Bronchial epithelial cell (primary cell): ENCODE data around the gene MRM3. TPM values are rescaled to one million over a fixed set of nuclear protein-coding genes. Genes with fewer than 3 reads are reported as not detected.
A peak's percentile ranks its signal among the peaks of the same experiment; 100 is the strongest.

Experiments used
- DNase-seq: peaks from one replicate; pipeline ENCODE4 v3.0.0-alpha.2; 2010; ENCODE audit warnings: low read depth
- FAIRE-seq: peaks from 2 replicates; lab custom pipeline; 2011; peaks lifted over from hg19 to GRCh38; lab: Jason Lieb, UNC
- H3K27me3 ChIP-seq: 2 replicates; pipeline ENCODE4 v1.5.1; 2011; ENCODE audit warnings: low read length; ENCODE audit not compliant: control insufficient read depth, insufficient read depth
- H3K36me3 ChIP-seq: 2 replicates; pipeline ENCODE4 v1.5.1; 2011; ENCODE audit warnings: low read length; ENCODE audit not compliant: control insufficient read depth, insufficient read depth
- H3K4me3 ChIP-seq: 2 replicates; pipeline ENCODE4 v1.5.1; 2011; ENCODE audit warnings: mild to moderate bottlenecking, low read depth, low read length, control low read depth
- total RNA-seq: library from RNA; depleted of rRNA; stranded (reverse); fragments of >200 nt; gene quantifications from 2 replicates; pipeline ENCODE4 v1.2.1, GENCODE V29; 2014
- TF ChIP-seq, protein P1 (sequence below): IDR thresholded peaks from 2 replicates; pipeline ENCODE4 v1.5.1; 2011; ENCODE audit warnings: mild to moderate bottlenecking, moderate library complexity, low read length, control low read depth, inconsistent platforms; ENCODE audit not compliant: insufficient read depth, severe bottlenecking

The MRM3 gene
- total RNA-seq, 1 donor from 2014 or later: 22.4 TPM

DNA sequence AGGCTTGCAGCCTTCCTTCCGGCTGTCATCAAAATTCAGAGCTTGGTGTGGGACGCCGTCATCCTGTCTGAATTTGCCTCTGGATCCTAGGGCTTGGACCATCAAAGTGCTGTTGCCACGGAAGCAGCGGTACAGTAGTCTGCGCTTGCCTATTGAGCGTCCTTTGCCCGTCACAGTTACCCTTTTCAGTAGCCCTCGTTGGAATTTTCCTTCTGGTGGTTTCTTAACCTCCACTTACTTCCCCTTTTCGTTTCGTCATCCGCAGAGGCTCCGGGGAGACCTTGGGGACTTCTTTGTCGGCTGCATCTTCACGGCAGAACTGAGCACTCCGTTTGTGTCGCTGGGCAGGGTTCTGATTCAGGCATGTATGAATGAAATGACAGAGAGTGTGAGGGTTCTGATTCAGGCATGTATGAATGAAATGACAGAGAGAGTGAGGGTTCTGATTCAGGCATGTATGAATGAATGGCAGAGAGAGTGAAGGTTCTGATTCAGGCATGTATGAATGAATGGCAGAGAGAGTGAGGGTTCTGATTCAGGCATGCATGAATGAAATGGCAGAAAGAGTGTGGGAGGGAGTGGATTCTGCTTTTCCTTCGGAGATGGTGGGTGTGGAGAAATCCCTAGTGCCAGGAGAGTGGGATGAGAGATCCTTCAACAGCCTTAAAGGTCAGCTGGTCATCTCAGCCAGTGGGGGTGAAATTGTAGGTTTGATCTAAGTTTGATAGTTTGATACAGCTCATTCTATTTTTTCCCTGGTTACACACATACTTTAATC lies 41.7 kb upstream of the MRM3 start:
- Histone ChIP-seq H3K36me3 (peaks cover 20% of the 10 kb centered on the region), H3K4me3 (no peak overlapping the region), H3K27me3 (no peaks in the 10 kb centered on the region)
- TF ChIP-seq, protein P1, sequence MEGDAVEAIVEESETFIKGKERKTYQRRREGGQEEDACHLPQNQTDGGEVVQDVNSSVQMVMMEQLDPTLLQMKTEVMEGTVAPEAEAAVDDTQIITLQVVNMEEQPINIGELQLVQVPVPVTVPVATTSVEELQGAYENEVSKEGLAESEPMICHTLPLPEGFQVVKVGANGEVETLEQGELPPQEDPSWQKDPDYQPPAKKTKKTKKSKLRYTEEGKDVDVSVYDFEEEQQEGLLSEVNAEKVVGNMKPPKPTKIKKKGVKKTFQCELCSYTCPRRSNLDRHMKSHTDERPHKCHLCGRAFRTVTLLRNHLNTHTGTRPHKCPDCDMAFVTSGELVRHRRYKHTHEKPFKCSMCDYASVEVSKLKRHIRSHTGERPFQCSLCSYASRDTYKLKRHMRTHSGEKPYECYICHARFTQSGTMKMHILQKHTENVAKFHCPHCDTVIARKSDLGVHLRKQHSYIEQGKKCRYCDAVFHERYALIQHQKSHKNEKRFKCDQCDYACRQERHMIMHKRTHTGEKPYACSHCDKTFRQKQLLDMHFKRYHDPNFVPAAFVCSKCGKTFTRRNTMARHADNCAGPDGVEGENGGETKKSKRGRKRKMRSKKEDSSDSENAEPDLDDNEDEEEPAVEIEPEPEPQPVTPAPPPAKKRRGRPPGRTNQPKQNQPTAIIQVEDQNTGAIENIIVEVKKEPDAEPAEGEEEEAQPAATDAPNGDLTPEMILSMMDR: no peak
- FAIRE-seq (peak; percentile 93), DNase-seq (no peak)

DNA sequence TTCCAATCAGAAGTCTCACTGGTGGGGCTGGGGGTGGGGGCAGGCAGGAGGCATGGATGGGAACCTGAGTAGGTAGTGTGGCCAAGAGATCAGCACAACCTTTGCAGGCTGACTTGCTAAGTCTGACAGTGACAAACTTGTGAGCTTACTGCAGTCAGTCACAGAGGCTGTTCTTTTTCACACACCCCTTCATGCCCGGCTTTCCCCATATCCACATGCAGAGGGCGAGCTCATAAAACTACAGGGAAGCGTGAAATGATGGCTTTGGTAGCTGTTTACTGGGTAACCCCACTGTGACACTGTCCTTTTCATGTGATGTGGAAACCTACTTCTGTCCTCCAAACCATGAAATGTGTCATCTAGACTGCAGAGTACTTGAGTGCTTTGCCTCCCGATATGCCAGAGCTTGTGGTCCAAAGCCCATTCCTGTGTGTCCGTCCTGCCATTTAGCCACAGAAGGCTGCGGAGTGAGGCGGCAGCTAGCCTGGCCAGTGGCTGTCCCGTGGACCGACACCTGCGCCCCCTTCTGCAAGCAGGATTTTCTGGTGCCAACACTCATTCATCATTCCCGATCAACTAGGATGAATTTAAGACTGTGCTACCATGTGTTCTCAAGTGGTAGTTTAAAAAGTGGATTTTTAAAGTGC lies 39.9 kb upstream of the MRM3 start:
- peaks cover 31% of the 10 kb centered on the region for H3K36me3 ChIP-seq
- no peak overlapping the region for H3K4me3 ChIP-seq
- FAIRE-seq (peak; percentile 84), DNase-seq (no peak)
- no peaks in the 10 kb centered on the region for H3K27me3 ChIP-seq
- TF ChIP-seq, protein P1: no peak

DNA sequence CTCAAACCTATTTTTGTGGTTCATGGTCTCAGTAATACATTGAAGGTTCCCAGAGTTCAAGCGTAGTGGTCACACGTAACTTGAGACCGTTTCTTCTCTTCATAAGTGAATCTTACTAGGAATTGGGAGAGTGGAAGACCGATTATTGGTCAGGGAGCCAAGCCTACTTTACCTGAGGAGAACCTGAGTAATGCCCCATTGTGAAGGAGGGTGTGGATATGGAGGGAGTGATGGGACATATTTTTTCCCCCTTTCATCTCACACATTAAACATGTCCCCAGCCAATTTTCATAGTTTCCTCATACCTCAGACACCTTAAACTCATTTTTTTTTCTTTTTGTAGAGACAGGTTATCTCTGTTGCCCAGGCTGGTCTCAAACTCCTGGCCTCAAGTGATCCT lies 39.0 kb upstream of the MRM3 start:
- Histone ChIP-seq H3K36me3 (peaks cover 35% of the 10 kb centered on the region), H3K27me3 (no peaks in the 10 kb centered on the region), H3K4me3 (no peak overlapping the region)
- FAIRE-seq (no peak), DNase-seq (no peak)
- TF ChIP-seq, protein P1: no peak

DNA sequence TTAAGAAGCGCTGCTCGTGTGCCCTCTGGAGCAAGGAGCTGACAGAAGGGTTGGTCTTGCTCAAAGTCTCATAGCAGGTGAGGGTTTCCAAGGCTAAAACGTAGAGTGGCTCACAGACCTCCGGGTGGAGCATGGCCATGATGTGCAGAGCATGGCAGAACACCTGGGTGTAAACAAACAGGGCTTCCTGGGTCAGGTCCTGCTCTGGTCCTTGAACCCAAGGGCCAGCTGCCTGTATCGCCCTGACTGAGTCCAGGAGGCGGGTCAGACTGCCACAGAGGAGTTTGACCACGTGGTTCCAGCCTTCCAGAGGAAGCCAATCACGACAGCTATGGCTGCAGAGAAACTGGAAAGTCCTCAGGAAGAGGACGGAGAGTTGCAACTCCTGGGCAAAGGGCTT lies 37.2 kb upstream of the MRM3 start:
- FAIRE-seq (no peak), DNase-seq (no peak)
- Histone ChIP-seq H3K4me3 (no peak overlapping the region), H3K27me3 (no peaks in the 10 kb centered on the region), H3K36me3 (peaks cover 34% of the 10 kb centered on the region)
- TF ChIP-seq, protein P1: no peak

DNA sequence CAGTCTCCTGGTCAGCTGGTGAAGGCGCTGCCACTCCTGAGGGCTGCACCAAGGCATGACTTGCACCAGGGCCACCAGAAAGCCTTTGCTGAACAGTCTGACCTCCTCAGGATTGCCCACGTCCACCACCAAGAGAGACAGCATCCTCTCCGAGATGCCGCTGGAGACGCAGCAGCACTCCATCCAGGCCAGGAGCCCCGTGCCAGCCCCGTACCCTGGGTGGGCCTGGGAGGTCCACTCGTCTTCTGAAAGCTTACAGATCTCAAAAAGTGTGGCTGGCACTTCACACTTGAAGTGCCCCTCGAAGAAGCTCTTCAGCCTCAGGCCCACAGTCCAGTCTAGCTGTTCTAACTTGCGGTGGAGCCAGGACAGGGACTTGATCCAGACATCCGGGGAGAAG lies 36.7 kb upstream of the MRM3 start:
- peaks cover 31% of the 10 kb centered on the region for H3K36me3 ChIP-seq
- no peak for DNase-seq

More for the DNA sequence above, 36.7 kb upstream of the MRM3 start:
- Histone ChIP-seq H3K27me3 (no peaks in the 10 kb centered on the region), H3K4me3 (no peak overlapping the region)
- no peak for FAIRE-seq
- TF ChIP-seq, protein P1: no peak
